Right lung (tissue), 5 donors: ENCODE results near the gene C14orf119. TPM values are rescaled to one million over a fixed set of nuclear protein-coding genes. Genes with fewer than 3 reads are reported as not detected.
"Not testable (repeated sequence)": the region's sequence is repeated elsewhere in the genome, so short reads cannot be mapped to it uniquely, and the experiment has no call there.

Source experiments
- DNase-seq, 2 donors: peaks; one replicate each; pipeline ENCODE4 v3.0.0-alpha.2; 2013
- polyA plus RNA-seq, 5 donors: library from polyadenylated mRNA; unstranded; fragments of 120-200 nt; gene quantifications; one replicate each; pipeline versions ENCODE4 v1.2.1 to v1.2.3, GENCODE V29; 2013; ENCODE audit warnings: inconsistent platforms in 1 of 5, low replicate concordance in 1 of 5; ENCODE audit not compliant: insufficient read length in 5 of 5, insufficient read depth in 1 of 5

Gene C14orf119
- polyA plus RNA-seq, 5 donors: 57.4 to 70.3 (median 64.5) TPM

DNA sequence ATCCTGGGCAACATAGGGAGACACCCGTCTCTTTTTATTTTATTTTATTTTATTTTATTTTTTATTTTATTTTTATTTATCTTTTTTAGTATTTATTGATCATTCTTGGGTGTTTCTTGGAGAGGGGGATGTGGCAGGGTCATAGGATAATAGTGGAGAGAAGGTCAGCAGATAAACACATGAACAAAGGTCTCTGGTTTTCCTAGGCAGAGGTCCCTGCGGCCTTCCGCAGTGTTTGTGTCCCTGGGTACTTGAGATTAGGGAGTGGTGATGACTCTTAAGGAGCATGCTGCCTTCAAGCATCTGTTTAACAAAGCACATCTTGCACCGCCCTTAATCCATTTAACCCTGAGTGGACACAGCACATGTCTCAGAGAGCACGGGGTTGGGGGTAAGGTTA lies 12.3 kb downstream of the C14orf119 start:
- DNase-seq: not testable (repeated sequence)

DNA sequence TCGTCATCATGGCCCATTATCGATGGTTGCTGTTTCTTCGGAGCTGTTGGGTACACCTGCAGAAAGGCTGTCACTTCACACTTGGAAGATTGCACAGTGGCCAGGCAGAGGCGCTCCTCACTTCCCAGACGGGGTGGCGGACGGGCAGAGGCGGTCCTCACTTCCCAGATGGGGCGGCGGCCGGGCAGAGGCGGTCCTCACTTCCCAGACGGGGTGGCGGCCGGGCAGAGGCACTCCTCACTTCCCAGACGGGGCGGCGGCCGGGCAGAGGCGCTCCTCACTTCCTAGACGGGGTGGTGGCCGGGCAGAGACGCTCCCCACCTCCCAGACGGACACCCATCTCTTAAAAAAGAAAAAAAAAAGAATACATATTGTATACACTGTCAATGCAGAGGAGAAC lies 12.9 kb downstream of the C14orf119 start:
- not testable (repeated sequence) for DNase-seq

DNA sequence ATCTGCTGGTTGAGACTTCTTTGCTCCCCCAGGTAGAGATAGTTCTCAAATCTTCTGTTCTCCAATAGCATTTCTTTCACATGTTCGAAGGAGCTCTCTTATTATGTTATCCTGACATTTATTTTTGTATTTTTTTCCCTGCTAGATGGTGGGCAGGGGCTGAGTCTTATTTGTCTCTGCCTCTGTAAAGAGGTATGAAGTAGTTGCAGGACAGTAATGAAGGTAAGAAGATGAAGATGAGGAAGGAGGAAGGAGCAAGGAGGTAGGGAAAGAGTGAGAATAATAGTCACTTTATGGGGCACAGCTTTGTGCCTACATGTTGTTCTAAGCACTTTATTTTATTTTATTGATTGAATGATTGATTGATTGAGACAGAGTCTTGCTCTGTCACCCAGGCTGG lies 14.5 kb downstream of the C14orf119 start:
- no peak for DNase-seq

DNA sequence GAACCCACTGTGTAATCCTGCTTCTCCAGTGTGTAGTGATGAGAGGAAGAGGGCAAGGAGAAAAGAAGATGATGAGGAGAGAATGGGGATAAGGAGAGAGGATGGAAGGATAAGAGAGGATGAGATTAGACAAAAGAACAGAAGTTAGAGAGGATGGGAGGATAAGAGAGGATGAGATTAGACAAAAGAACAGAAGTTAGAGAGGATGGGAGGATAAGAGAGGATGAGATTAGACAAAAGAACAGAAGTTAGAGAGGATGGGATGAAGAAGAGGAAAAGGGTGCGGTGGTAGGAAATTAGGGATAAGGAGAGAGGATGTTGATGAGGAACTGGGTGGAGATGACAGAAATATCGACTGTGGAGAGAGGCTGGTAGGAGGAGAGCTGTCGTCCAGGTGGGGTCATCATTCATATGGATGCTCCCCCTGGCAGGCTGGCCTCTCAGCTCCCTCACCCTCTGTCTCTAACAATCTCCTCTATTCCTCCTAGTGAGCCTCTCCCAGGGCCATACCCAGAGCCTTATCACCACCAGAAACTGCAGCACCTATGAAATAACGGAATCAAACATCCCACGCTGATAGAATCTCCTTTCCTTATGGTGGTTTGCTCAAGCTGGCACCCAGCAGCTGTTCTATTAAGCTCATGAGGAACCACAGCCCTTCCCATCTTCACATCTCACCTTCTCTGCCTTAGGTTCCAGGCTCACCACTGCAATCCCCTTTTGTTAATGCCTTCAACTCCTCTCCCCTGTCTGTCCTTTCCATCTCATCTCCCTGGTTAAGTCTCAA lies 15.5 kb downstream of the C14orf119 start:
- DNase-seq: no peak

DNA sequence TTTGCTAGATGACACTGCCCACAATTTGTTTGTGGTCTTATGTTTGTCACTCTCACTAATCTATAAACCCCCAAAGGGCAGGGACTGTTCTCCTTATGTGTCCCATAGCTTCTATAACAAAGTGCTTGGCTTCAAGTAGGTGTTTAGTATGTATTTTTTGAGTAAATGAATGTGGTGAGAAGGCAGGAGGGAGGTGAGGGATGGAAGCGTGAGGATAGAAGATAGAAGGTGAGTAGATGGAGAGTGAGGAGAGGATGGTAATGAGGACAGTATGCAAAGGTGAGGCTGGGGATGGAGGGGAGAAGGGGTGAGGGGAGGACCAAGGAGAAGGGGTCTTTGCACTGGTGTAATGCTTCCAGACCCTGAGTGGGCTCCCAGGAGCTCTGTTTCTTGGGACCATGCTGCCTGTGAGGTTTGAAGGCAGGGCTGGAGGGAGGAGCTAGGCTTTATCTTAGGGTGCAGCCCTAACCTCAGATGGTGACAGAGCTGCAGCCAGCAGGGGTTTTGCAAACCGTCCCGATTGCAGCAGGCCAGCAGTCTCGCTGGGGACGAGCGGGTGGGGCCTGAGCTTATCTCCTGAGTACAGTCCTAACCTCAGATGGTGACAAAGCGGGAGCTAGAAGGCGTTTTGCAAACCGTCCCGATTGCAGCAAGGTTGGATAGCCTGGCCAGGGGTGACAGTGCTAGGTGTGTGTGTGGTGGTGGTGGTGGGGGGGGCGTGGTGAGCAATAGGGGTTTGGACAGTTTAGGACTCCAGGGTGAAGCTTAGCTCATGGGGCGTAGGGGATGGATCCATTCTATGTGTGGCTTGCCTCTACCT lies 17.3 kb downstream of the C14orf119 start:
- no peak for DNase-seq

DNA sequence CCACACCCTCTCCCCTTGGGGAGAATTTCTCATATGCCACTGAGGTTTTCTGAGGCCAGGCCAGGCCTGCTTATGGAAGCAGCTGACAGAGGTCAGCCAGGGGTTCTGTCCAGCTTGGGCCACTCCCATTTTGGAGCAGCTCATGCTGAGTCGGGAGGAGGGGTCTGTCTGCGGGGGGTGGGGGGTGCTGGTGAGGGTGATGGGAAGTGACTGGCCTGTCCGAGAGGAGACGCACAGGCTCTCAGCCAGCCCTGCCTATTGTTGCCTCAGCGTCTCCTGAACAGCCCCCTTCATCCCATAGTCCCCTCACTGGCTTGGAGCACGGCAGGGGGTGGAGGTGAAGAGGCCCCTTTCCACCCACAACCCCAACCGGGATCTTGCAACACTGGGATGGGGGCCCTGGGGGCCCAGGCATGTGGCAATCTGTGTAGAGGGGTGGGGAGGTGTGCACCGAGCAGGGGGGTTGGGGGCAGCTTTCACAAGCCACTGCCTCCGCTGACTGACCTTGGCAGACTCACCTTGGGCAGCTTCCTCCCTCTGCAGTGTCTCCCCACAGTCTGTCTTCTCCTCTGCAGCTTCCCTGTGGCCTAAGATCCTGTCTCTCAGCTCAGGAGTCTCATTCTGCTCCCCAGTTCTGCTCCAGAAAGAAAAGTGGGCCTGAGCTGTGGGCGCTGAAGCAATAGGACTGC lies 18.3 kb downstream of the C14orf119 start:
- DNase-seq: peak; percentile 84 to 85

DNA sequence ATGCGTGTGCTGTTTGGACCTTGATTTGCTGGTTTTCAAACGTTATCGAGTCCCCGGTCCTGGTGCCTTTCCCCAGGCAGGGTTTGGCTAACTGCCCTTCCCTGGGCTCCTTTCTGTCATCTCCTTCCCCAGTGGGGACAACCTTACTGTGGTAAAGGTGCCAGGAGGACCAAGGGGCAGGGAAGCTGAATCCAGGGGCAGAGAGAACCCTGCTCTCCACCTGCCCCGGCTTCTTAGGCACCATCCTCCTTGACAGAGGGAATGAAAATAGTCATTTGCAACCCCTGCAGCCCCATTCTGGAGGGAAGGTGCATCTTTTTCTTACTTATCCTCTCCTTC lies 18.8 kb downstream of the C14orf119 start:
- no peak for DNase-seq

DNA sequence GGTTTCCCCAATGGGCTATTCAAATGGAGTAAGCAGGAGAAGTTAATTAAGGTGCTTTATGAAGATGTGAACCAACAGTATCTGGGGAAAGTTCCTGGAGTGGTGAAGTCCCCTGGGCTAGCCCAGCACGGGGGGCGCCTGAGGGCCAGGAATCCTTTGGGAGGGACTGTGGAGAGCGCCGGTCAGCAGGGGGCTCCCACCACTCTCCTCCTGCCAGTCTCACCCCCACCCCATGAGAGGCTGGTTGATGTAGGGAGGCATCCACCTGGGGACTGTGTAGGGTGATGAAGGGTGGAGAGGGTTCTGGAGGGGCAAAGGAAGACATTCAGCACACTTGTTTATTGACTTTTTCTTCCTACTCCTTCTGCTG lies 19.3 kb downstream of the C14orf119 start:
- DNase-seq: no peak

DNA sequence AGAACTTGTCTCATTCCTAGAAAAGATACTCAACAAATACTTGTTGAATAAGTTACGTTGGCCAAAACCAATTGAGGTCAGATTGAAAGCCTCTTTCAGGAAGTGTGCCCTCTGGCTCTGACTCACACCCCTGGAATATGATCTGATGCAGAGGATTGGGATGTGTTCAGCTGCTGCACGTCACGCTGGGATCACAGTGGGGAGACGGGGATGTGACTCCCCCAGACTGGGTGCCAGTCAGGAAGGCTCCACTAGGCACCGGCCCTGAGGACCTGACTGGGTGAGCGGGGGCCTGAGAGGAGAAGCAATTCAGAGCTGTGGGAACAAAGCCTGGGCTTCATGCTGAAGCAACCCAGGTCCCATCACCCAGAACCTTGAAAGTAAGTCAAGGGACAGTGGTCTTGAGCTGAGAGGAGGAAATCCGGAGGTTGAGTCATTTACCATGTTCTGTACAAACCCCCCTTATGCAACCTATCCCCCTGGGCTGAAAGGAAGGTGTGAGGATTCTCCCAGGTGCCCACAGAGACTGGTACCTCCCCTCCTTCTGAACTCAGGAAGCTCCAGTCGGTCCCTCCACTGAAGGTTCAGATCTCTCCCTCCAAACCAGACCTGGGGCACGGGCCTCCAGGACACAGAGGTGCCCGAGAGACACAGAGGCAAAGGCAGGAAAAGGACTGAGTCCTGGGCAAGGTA lies 19.9 kb downstream of the C14orf119 start:
- no peak for DNase-seq

DNA sequence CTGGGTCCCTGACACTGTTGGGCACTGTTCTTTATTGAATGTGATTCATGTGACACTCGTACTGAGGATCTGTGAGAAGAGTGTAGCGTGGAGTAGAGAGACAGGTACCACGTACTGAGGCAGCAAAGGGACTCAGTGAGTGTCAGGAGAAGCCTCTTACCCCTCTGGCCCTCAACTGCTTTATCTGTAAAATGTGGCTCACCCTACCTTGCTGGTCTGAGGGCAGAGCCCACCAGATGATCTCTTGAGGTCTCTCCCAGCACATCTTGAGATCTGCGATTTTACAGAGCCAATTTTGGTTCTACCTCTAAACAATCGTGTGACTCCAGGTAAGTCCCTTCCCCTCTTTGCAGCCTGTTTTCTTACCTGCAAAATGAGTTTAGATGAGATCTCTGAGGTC lies 20.6 kb downstream of the C14orf119 start:
- DNase-seq: no peak

DNA sequence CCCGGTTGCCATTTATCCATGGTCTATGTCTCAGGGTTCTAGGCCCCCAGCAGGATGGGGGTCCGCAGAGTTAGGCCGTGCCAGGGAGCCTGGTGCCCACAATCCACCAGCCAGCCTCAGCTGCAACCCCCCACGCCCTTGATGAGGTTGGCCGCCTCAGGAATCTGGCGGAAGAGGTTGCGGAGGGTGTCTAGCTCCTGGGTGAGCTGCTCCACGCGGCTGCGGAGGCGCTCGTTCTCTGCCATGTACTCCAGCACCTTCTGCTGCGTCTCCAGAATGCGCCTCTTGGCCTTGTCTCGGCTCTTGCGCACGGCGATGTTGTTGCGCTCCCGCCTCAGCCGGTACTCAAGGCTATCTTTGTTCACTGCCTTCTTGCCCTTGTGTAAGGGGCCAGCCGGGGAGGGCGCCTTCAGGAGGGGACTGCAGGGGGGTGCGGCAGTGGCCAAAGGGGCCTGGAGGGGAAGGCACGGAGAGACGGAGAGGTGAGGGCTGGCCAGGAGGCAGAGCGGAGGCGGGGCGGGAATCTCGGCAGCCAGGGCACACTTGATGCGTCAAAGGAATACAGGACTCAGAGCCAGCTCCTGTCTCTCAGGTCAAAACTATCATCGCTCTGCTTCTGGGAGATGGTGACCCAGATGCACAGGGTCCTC lies 22.2 kb downstream of the C14orf119 start:
- no peak for DNase-seq

DNA sequence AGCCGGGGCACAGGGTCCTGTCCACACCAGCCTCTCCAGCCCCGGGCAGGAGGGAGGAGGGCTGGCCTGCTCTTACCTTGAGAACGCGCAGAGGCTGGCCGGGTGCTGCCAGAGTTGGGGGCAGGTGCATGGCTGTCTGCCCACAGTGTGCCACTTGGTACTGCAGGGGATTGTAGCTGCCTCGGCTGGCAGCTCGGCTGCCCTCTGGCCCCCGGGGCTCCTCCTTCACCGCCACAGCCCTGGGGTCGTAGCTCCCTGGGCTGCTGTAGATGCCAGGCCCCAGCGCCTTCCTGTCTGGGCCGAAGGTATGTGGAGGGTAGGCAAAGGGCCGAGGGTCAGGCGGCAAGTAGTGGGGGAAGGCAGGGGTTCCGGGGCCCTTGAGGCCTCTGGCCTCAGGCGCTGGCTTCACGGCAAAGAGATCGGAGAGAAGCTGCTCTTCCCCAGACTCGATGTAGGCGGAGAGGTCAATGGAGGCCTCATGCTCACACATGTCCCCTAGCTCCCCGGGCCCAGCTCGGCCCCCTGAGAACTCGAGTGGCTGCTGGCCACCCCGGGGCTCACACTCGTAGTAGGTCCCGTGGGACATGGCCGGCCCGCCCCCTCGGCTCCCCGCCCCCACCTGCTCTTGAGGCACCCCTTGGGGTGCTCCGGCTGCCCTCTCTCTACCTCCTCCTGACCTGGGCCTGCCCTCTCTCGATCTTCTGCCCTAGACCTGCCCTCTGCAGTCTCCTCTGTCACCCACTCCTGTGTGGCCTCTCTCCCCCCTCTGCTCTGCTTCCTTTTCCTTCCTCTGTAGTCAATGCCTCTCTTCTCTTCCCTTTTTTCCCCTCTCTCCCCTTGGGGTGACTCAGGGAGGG lies 23.4 kb downstream of the C14orf119 start, which contains the start of gene CEBPE:
Gene CEBPE (minus strand): TSS at position 750 of the 857 bp plus-strand sequence. CDS start 164 bp downstream, at position 586.
- no peak for DNase-seq

DNA sequence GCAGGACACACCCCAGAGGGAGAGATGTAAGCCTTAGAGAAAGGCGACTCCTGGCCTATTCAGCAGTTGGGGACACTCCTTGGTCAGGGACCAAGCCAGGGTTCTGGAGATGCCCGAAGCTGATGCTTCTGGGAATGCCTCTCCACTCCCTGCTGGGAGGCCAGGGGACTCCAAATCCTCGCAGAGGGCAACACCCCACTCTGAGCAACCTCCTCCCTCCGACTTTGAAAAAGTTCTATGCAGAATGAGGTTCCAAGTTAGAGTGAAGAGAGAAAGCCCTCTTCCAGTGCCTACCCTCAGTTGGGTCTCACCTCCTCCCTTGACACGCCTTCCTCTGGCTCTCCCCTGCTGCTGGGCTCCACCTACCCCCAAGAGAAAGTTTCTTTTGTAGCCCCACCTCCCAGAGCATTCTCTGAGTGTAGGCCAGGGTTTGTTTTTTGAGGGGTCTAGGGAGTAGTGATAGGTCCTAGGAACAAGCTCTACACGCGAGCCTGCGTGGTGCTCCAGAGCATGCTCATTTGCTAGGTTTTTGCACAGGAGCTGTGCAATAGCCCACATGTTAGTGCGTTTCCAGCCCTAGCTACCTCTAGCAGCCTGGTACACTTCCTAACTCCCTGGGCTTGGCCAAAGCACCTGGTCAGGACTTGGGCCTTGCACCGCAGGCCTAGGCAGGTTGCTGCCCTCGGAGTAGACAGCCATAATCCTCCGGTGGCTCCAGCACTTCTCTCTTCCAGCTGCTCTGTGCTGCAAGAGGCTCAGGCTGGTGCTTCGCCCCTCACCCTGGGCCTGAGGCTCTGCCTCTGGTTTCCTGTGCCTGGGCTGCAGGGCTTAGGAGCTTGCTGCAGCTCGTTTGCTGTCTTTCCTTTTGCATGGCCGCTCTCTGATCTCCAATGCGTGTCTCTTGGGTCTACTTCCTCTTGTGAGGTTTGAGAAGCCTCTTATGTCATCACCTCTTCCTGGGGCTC lies 24.3 kb downstream of the C14orf119 start:
- DNase-seq: no peak

DNA sequence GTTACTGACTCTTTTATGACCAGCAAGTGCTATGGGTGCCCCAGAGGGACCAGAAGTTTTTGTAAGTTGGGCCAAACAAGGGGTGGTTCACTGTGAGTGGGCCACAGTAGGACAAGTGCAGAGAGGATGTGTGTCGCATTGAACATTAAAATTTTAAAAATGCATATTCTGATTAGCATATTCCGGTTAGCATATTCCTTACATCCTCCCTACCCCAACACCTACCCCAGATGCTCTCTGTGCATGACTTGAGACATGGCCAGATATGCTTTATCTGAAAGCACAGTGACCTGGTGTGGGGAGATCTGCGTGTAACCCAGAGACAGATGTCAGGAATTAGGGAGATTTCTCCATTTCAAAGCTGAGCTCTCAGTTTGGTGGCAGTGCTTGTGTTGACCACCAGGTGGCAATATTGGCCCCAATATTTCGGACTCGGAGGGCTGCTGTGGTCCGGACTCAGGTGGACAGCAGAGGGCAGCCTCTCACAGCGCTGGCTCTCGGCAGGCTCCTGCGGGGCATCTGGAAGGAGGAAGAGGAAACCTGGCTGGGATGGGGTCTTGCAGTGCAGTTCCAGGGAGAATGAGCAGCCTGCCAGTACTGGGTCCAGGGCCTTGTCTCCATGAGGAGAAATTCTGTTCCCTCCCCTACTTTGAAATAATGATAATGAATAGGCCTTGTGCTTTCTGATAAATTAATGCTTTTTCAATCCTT lies 25.4 kb downstream of the C14orf119 start:
- DNase-seq: peak; percentile 78 to 87

DNA sequence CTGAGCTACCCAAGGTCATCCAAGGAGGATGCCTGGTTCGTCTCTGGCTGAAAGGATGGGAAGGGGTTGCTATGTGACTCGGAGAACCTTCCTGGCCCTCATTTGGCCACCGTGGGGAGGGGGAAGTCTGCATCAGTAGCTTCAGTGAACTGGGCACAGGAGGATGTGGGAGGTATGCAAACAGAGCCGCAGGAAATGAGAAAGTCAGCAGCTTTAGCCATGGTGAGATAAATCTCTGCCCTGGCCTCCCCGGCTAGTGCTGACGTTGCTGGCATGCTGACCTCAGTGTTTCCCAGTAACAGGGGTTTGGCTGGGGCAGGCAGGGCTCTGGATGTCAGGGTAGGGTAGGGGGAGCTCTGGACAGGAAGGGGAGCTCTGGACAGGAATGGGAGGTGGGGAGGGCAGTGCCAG lies 26.1 kb downstream of the C14orf119 start:
- DNase-seq: no peak

DNA sequence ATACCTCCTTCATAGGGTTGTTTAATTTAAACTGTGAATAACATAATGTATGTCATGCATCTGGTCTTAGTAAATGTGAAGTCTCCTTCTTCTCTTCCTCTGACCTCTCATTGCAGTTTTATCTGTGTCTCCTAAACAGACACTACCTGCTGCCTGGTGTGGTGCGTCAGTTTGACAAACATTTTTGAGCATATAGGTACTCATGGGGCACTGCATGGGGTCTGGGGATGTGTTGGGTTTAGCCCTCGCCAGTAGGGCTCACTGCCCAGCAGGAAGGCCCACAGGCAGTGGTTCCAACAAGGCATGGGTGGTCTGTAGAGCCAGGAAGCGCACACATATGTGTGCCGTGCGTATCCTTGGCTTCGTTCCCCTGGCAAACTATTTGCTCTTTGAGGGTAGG lies 26.8 kb downstream of the C14orf119 start:
- no peak for DNase-seq

DNA sequence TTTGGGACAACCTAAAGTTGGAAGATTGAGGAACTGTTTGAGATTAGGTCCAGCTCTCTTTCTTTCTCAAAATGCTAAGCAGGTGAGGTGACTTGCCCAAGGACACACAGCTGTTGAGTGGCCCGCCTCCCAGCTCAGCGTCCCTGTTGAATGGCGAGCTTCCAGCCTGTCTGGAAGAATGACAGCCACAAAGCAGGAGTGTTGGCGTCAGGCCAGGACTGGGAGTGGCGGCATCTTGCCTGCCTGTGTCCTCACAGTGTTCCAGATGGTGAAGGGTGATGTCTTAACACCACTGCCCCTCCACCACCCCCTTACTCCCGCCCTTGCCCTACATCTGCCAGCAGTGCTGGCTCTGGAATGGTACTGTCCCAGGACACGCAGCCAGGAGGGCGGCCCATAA lies 28.1 kb downstream of the C14orf119 start:
- DNase-seq: no peak

DNA sequence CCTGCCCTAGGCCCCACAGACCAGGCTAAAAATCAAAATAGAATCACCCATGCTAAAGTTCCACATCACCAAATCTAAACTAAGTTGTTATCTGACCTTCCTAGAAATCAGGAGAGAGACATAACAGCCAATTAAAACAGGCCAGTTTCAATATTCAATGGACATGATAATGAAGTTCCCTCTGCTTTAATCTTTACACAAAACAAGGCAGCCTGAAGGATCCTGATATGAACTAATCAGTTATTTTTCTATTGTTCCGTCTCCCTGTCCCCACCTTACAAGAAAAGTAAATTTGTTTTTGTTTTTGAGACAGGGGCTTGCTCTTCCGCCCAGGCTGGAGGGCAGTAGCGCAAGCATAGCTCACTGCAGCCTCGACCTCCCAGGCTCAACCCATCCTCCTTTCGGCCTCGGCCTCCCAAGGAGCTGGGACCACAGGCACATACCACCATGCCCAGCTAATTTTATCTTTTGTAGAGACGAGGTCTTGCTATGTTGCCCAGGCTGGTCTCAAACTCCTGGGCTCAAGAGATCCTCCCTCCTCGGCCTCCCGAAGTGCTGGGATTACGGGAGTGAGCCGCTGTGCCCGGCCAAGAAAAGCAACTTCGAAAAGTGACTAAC lies 29.1 kb downstream of the C14orf119 start:
- no peak for DNase-seq
